GM23338 (cell line): Measurements from ENCODE around the gene ERP27. TPM values are rescaled to one million over a fixed set of nuclear protein-coding genes. Genes with fewer than 3 reads are reported as not detected.

Experiments used
- ATAC-seq: fragments of 200-7000 bp; cut with Tn5 transposase; 3 replicates; pipeline ENCODE4 v1.9.1; 2020
- DNase-seq: peaks from one replicate; pipeline ENCODE4 v3.0.0-alpha.2; 2015; ENCODE audit warnings: low spot score
- H2AFZ ChIP-seq: fragments of 200-600 bp; sonication (generic); 2 replicates; pipeline ENCODE4 v1.8.0; 2016; ENCODE audit warnings: antibody characterized with exemption, mild to moderate bottlenecking, moderate library complexity
- H3F3A ChIP-seq: fragments of 200-600 bp; sonication (generic); replicated peaks from 2 replicates; pipeline ENCODE4 v1.8.0; 2017; ENCODE audit warnings: antibody characterized with exemption, mixed run types, low read depth
- H3K27ac ChIP-seq: fragments of 200-600 bp; sonication (generic); 2 replicates; pipeline ENCODE4 v1.6.1; 2016; ENCODE audit warnings: low read depth
- H3K27me3 ChIP-seq: fragments of 200-600 bp; sonication (generic); 2 replicates; pipeline ENCODE4 v1.8.0; 2016; ENCODE audit warnings: mild to moderate bottlenecking, mixed run types, moderate library complexity; ENCODE audit not compliant: insufficient read depth
- H3K36me3 ChIP-seq: fragments of 200-600 bp; sonication (generic); 2 replicates; pipeline ENCODE4 v1.8.0; 2016; ENCODE audit warnings: mild to moderate bottlenecking; ENCODE audit not compliant: insufficient read depth
- H3K4me1 ChIP-seq: fragments of 200-600 bp; sonication (generic); 2 replicates; pipeline ENCODE4 v1.8.0; 2016; ENCODE audit warnings: mild to moderate bottlenecking, moderate library complexity; ENCODE audit not compliant: insufficient read depth
- H3K4me2 ChIP-seq: fragments of 200-600 bp; sonication (generic); 2 replicates; pipeline ENCODE4 v1.7.1; 2017; ENCODE audit warnings: mixed run types
- H3K4me3 ChIP-seq: fragments of 200-600 bp; sonication (generic); 2 replicates; pipeline ENCODE4 v1.6.1; 2016; ENCODE audit warnings: mixed run types
- H3K79me2 ChIP-seq: fragments of 200-600 bp; sonication (generic); replicated peaks from 2 replicates; pipeline ENCODE4 v1.8.0; 2017; ENCODE audit warnings: mild to moderate bottlenecking; ENCODE audit not compliant: insufficient read depth
- H3K9me2 ChIP-seq: fragments of 200-600 bp; sonication (generic); 2 replicates; pipeline ENCODE4 v1.8.0; 2017; ENCODE audit not compliant: insufficient read depth
- H4K20me1 ChIP-seq: fragments of 200-600 bp; sonication (generic); replicated peaks from 2 replicates; pipeline ENCODE4 v1.8.0; 2017; ENCODE audit warnings: mild to moderate bottlenecking; ENCODE audit not compliant: insufficient read depth
- H3K27ac Mint-ChIP-seq: 2 replicates; pipeline ENCODE4 v1.8.0; 2020; ENCODE audit warnings: inconsistent platforms, mild to moderate bottlenecking, moderate library complexity, mixed read lengths
- H3K27me3 Mint-ChIP-seq: 3 replicates; pipeline ENCODE4 v1.8.0; 2022; ENCODE audit warnings: low read depth, mild to moderate bottlenecking, moderate library complexity, mixed read lengths, inconsistent platforms; ENCODE audit not compliant: insufficient read depth, poor library complexity
- H3K36me3 Mint-ChIP-seq: 3 replicates; pipeline ENCODE4 v1.8.0; 2021; ENCODE audit warnings: low read depth, mild to moderate bottlenecking, inconsistent platforms, moderate library complexity, mixed read lengths
- H3K4me1 Mint-ChIP-seq: 3 replicates; pipeline ENCODE4 v1.8.0; 2020; ENCODE audit warnings: mild to moderate bottlenecking, inconsistent platforms, mixed read lengths
- H3K4me3 Mint-ChIP-seq: 3 replicates; pipeline ENCODE4 v1.8.0; 2021; ENCODE audit warnings: moderate library complexity, mild to moderate bottlenecking, inconsistent platforms, mixed read lengths
- H3K9me3 Mint-ChIP-seq: 3 replicates; pipeline ENCODE4 v1.8.0; 2020; ENCODE audit warnings: moderate library complexity, mild to moderate bottlenecking, inconsistent platforms, mixed read lengths
- CREB1 ChIP-seq: fragments of 250-450 bp; sonication (Bioruptor Pico); IDR thresholded peaks from 2 replicates; pipeline ENCODE4 v1.5.0; 2020; ENCODE audit warnings: low read depth, mild to moderate bottlenecking, moderate library complexity
- CTCF ChIP-seq, 2 experiments: fragments of 200-600 bp in 1 of 2; sonication (generic) in 1 of 2; conservative IDR thresholded peaks; 2 replicates each; pipeline versions ENCODE4 v1.5.1 to v1.6.1; 2016 to 2017; ENCODE audit warnings: antibody characterized with exemption in 2 of 2, low read depth in 2 of 2, mild to moderate bottlenecking in 2 of 2, moderate library complexity in 1 of 2
- ETS1 ChIP-seq: IDR thresholded peaks from 2 replicates; pipeline ENCODE4 v1.6.1; 2016; ENCODE audit warnings: antibody characterized with exemption
- EZH2 ChIP-seq: fragments of 200-600 bp; sonication (generic); IDR thresholded peaks from one replicate; pipeline ENCODE4 v1.8.0; 2017; ENCODE audit warnings: antibody characterized with exemption, mild to moderate bottlenecking, low read depth; ENCODE audit not compliant: unreplicated experiment
- EZH2phosphoT487 ChIP-seq: fragments of 200-600 bp; sonication (generic); IDR thresholded peaks from one replicate; pipeline ENCODE4 v1.8.1; 2018; ENCODE audit warnings: antibody characterized with exemption; ENCODE audit not compliant: unreplicated experiment
- JUNB ChIP-seq: IDR thresholded peaks from one replicate; pipeline ENCODE4 v1.6.1; 2016; ENCODE audit warnings: antibody characterized with exemption; ENCODE audit not compliant: unreplicated experiment
- NANOG ChIP-seq: IDR thresholded peaks from 2 replicates; pipeline ENCODE4 v1.6.1; 2016; ENCODE audit warnings: antibody characterized with exemption, borderline replicate concordance
- POLR2AphosphoS5 ChIP-seq: IDR thresholded peaks from 2 replicates; pipeline ENCODE4 v1.6.1; 2016; ENCODE audit warnings: antibody characterized with exemption, low read depth
- STAT1 ChIP-seq: IDR thresholded peaks from one replicate; pipeline ENCODE4 v1.6.1; 2016; ENCODE audit warnings: antibody characterized with exemption; ENCODE audit not compliant: unreplicated experiment
- ZNF114 ChIP-seq: fragments of 250-450 bp; sonication (Bioruptor Pico); IDR thresholded peaks from 2 replicates; pipeline ENCODE4 v1.5.0; 2020; ENCODE audit warnings: mild to moderate bottlenecking, moderate library complexity
- ZNF331 ChIP-seq: fragments of 250-450 bp; sonication (Bioruptor Pico); IDR thresholded peaks from 2 replicates; pipeline ENCODE4 v1.5.0; 2020; ENCODE audit warnings: low read depth, mild to moderate bottlenecking, moderate library complexity
- ZNF462 ChIP-seq: fragments of 250-450 bp; sonication (Bioruptor Pico); IDR thresholded peaks from 2 replicates; pipeline ENCODE4 v1.5.0; 2020; ENCODE audit warnings: mild to moderate bottlenecking, moderate library complexity
- polyA plus RNA-seq: library from polyadenylated mRNA; unstranded; fragments of >200 nt; fragmentation: Nextera tagmentation; extraction: Ambion mirVana; gene quantifications from 2 replicates; pipeline ENCODE4 v1.2.1, GENCODE V29; 2016
- total RNA-seq: library from RNA; depleted of rRNA; stranded (reverse); fragments of >200 nt; shearing (Covaris generic); gene quantifications from 2 replicates; pipeline ENCODE4 v1.2.3, GENCODE V29; 2014
- TF ChIP-seq, protein P1 (sequence below): IDR thresholded peaks from one replicate; pipeline ENCODE4 v1.6.1; 2018; ENCODE audit warnings: antibody characterized with exemption; ENCODE audit not compliant: unreplicated experiment

ERP27 gene
- total and polyA plus RNA-seq, 2 experiments from 2014 or later = not detected

DNA sequence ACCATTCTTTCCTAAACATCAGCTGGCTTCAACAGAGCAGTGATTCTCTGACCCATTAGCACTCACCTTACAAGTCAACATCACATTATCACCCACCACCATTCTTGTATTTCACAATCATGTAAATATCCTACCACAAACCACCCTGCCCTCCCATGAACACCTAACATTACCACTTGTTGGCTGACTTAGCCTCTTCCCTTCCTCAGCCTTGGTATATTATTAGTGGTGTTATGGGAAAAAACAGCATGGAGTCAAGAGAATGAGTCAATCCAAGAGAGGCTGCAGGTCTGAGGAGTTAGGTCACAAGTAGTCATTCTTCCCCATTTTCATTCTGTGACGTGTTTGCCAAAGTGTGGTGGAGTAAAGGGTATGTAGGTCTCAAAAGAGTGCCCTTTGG, 30.4 kb downstream of the ERP27 start:
- TF ChIP-seq EZH2phosphoT487 (no peak), NANOG (no peak), ZNF462 (no peak), JUNB (no peak), ETS1 (no peak), ZNF114 (CRISPR knock-in tag) (no peak), ZNF331 (no peak), CREB1 (no peak), EZH2 (no peak), POLR2AphosphoS5 (no peak), STAT1 (no peak), CTCF (conservative IDR thresholded peaks at IDR 0.05; ENCODE audit: low read depth in 2 of 2) (no peak)
- TF ChIP-seq, protein P1, sequence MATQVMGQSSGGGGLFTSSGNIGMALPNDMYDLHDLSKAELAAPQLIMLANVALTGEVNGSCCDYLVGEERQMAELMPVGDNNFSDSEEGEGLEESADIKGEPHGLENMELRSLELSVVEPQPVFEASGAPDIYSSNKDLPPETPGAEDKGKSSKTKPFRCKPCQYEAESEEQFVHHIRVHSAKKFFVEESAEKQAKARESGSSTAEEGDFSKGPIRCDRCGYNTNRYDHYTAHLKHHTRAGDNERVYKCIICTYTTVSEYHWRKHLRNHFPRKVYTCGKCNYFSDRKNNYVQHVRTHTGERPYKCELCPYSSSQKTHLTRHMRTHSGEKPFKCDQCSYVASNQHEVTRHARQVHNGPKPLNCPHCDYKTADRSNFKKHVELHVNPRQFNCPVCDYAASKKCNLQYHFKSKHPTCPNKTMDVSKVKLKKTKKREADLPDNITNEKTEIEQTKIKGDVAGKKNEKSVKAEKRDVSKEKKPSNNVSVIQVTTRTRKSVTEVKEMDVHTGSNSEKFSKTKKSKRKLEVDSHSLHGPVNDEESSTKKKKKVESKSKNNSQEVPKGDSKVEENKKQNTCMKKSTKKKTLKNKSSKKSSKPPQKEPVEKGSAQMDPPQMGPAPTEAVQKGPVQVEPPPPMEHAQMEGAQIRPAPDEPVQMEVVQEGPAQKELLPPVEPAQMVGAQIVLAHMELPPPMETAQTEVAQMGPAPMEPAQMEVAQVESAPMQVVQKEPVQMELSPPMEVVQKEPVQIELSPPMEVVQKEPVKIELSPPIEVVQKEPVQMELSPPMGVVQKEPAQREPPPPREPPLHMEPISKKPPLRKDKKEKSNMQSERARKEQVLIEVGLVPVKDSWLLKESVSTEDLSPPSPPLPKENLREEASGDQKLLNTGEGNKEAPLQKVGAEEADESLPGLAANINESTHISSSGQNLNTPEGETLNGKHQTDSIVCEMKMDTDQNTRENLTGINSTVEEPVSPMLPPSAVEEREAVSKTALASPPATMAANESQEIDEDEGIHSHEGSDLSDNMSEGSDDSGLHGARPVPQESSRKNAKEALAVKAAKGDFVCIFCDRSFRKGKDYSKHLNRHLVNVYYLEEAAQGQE = no peak
- no peaks in the 10 kb centered on the region for H3K36me3 Mint-ChIP-seq

More for the DNA sequence above, 30.4 kb downstream of the ERP27 start:
- no peak overlapping the region for H3K4me3 ChIP-seq
- Mint-ChIP-seq H3K4me3 (no peak overlapping the region), H3K27me3 (no peaks in the 10 kb centered on the region), H3K4me1 (no peaks in the 10 kb centered on the region), H3K27ac (no peak overlapping the region), H3K9me3 (no peaks in the 10 kb centered on the region)
- H3F3A ChIP-seq = no peaks in the 10 kb centered on the region
- H2AFZ ChIP-seq = no peak overlapping the region
- H3K27me3 ChIP-seq = no peaks in the 10 kb centered on the region
- H4K20me1 ChIP-seq = no peaks in the 10 kb centered on the region
- no peak for ATAC-seq
- no peaks in the 10 kb centered on the region for H3K36me3 ChIP-seq
- DNase-seq = no peak
- no peaks in the 10 kb centered on the region for H3K4me1 ChIP-seq
- H3K9me2 ChIP-seq = 0 out of 2 replicates have a peak, but pooled peaks cover 8% of the 10 kb centered on the region
- no peaks in the 10 kb centered on the region for H3K79me2 ChIP-seq
- H3K4me2 ChIP-seq = no peak overlapping the region
- no peak overlapping the region for H3K27ac ChIP-seq
